Immature natural killer cell (primary cell): Measurements from ENCODE around the gene PRKCE. TPM values are rescaled to one million over a fixed set of nuclear protein-coding genes. Genes with fewer than 3 reads are reported as not detected.
"Not testable (repeated sequence)": the region's sequence is repeated elsewhere in the genome, so short reads cannot be mapped to it uniquely, and the experiment has no call there.

Experiments
- DNase-seq, 3 donors: peaks; one replicate each; pipeline ENCODE4 v3.0.0; 2022; ENCODE audit warnings: mixed read lengths in 1 of 3
- H3K27ac Mint-ChIP-seq, 6 donors: one replicate each; pipeline ENCODE4 v1.8.0; 2020; ENCODE audit warnings: mixed read lengths in 6 of 6, mild to moderate bottlenecking in 5 of 6, inconsistent platforms in 4 of 6, moderate library complexity in 3 of 6
- H3K27me3 Mint-ChIP-seq, 3 donors: one replicate each; pipeline ENCODE4 v1.8.0; 2020 to 2021; ENCODE audit warnings: low read depth in 3 of 3, mild to moderate bottlenecking in 3 of 3, mixed read lengths in 3 of 3, moderate library complexity in 3 of 3, inconsistent platforms in 1 of 3
- H3K36me3 Mint-ChIP-seq, 3 donors: one replicate each; pipeline ENCODE4 v1.8.0; 2020; ENCODE audit warnings: mixed read lengths in 3 of 3, inconsistent platforms in 2 of 3, mild to moderate bottlenecking in 2 of 3
- H3K4me1 Mint-ChIP-seq, 2 donors: one replicate each; pipeline ENCODE4 v1.8.0; 2020; ENCODE audit warnings: inconsistent platforms in 2 of 2, mild to moderate bottlenecking in 2 of 2, mixed read lengths in 2 of 2, moderate library complexity in 1 of 2
- H3K4me3 Mint-ChIP-seq, 5 donors: one replicate each; pipeline ENCODE4 v1.8.0; 2020; ENCODE audit warnings: mild to moderate bottlenecking in 5 of 5, mixed read lengths in 5 of 5, inconsistent platforms in 3 of 5, moderate library complexity in 3 of 5
- H3K9me3 Mint-ChIP-seq, 6 donors: one replicate each; pipeline ENCODE4 v1.8.0; 2020; ENCODE audit warnings: mild to moderate bottlenecking in 6 of 6, mixed read lengths in 6 of 6, inconsistent platforms in 4 of 6, moderate library complexity in 3 of 6
- polyA plus RNA-seq, 3 donors: library from polyadenylated mRNA; unstranded; fragments of 300-500 nt; fragmentation: Illumina TruSeq; gene quantifications; one replicate each; pipeline ENCODE4 v1.2.3, GENCODE V29; 2021

PRKCE gene
- polyA plus RNA-seq, 3 donors from 2014 or later = 1.0 to 3.0 (median 2.5) TPM

DNA sequence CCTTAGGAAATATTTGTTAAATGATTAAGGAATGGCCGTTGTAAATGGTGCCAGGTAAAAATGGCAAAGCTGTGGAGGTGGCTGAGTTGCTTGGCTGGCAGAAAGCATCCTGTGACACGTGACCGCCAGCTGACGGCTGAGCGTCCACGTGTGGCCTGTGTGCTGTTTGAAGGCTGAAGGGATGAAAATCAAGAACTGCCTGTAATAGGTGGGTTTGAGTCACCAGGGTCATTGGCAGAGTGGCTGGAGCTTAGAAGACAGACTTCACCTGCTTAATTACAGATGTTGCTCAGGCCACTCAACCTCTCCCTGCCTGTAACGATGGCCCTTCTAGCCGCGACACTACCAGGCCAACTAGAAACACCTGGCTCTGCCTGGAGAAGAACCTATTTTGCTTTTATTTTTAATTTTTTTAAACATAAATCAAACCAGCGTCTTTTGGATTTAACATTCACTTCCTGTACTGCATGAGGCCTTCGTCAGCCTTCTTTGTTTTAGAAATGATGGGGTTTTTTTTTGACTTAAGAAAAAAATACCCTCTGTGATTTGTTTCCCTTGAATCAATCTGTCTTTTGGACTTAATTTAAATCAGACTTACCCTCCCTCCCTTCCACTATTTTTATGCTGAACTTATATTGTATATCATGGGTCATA lies 206.5 kb downstream of the PRKCE start:
- Mint-ChIP-seq H3K27me3 (no peaks in the 10 kb centered on the region), H3K27ac (no peak overlapping the region), H3K36me3 (no peaks in the 10 kb centered on the region), H3K9me3 (no peaks in the 10 kb centered on the region), H3K4me3 (no peak overlapping the region), H3K4me1 (peaks cover 19 to 31% of the 10 kb centered on the region in 2 donors)
- no peak for DNase-seq

- not testable (repeated sequence) for H3K36me3 Mint-ChIP-seq, DNase-seq, H3K4me3 Mint-ChIP-seq, H3K9me3 Mint-ChIP-seq, H3K27ac Mint-ChIP-seq, H3K27me3 Mint-ChIP-seq
- peaks cover 20 to 32% of the 10 kb centered on the region in 2 donors for H3K4me1 Mint-ChIP-seq
Measured at GRCh38 chr2:45858872-45859271, 207.4 kb downstream of the PRKCE start.

- H3K36me3 Mint-ChIP-seq = no peaks in the 10 kb centered on the region
- H3K9me3 Mint-ChIP-seq = no peaks in the 10 kb centered on the region
- peaks cover 20 to 32% of the 10 kb centered on the region in 2 donors for H3K4me1 Mint-ChIP-seq
- no peak for DNase-seq
- peak overlapping the region in 1 of 6 donors; percentile 47 for H3K27ac Mint-ChIP-seq
- H3K4me3 Mint-ChIP-seq = no peak overlapping the region
- H3K27me3 Mint-ChIP-seq = no peaks in the 10 kb centered on the region
Measured at GRCh38 chr2:45859682-45860081, 208.2 kb downstream of the PRKCE start.

GRCh38 chr2:45860136-45861121 lies 209.0 kb downstream of the PRKCE start:
- Mint-ChIP-seq H3K9me3 (no peaks in the 10 kb centered on the region), H3K36me3 (no peaks in the 10 kb centered on the region), H3K4me1 (peaks cover 20 to 32% of the 10 kb centered on the region in 2 donors), H3K4me3 (peak overlapping the region; percentile 79 to 86 (median 83)), H3K27me3 (no peaks in the 10 kb centered on the region), H3K27ac (peak overlapping the region in 5 of 6 donors; percentile 2 to 78 (median 47))
- DNase-seq = peak; percentile 15 to 28 (median 22)

DNA sequence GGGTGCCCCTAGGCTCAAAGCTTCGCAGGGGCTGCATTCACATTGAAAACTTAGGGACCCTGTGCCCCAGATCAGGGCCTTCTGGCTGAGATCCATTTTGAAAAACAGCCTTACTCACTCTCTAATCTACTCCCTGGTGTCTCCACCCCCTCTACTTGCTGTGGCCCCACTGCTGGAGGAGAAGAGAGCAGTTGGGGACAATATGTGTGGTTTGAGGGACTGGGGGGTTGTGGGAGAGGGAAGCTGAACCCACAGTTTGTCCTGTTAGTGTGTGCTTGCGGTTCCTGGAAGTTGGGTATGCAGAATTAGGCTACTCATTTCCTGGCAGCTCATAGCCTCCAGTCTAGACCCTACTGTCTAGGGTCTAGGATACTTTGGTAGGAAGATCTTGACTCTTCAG lies 211.4 kb downstream of the PRKCE start:
- no peak overlapping the region for H3K27ac Mint-ChIP-seq
- H3K4me3 Mint-ChIP-seq = no peak overlapping the region
- H3K9me3 Mint-ChIP-seq = no peaks in the 10 kb centered on the region
- no peaks in the 10 kb centered on the region for H3K36me3 Mint-ChIP-seq
- peaks cover 1 to 2% (median 2%) of the 10 kb centered on the region in 3 donors for H3K27me3 Mint-ChIP-seq
- no peak for DNase-seq
- peaks cover 20 to 32% of the 10 kb centered on the region in 2 donors for H3K4me1 Mint-ChIP-seq

DNA sequence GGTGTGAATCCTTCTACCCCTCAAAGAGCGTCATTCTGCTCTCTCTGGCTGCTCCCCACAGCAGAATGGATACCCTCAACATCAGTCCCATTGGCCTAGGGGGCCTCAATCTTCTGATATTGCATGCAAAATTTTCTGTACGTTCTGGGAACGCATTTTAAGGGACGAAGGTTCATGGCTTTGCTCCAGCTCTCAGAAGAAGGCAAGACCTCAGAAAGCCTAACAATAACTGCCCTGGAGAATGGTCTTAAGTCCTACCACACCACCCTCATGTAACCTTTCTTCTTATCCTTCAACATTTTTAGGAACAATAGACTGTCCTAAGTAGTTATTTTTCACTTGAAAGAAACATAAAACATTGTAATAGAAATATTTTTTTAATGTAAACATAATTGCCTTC lies 212.6 kb downstream of the PRKCE start:
- Mint-ChIP-seq H3K36me3 (no peaks in the 10 kb centered on the region), H3K27ac (no peak overlapping the region), H3K4me3 (no peak overlapping the region), H3K27me3 (peaks cover 1 to 2% (median 2%) of the 10 kb centered on the region in 3 donors), H3K9me3 (no peaks in the 10 kb centered on the region), H3K4me1 (peaks cover 20 to 32% of the 10 kb centered on the region in 2 donors)
- no peak for DNase-seq

- Mint-ChIP-seq H3K4me1 (peaks cover 5 to 17% of the 10 kb centered on the region in 2 donors), H3K27ac (no peak overlapping the region), H3K9me3 (no peaks in the 10 kb centered on the region), H3K4me3 (no peak overlapping the region), H3K27me3 (peaks cover 2 to 3% (median 2%) of the 10 kb centered on the region in 3 donors), H3K36me3 (no peaks in the 10 kb centered on the region)
- DNase-seq = no peak
Measured at GRCh38 chr2:45867349-45867748, 215.9 kb downstream of the PRKCE start.

GRCh38 chr2:45867800-45868199 lies 216.3 kb downstream of the PRKCE start:
- Mint-ChIP-seq H3K4me1 (peaks cover 5 to 17% of the 10 kb centered on the region in 2 donors), H3K36me3 (no peaks in the 10 kb centered on the region), H3K27ac (no peak overlapping the region), H3K4me3 (no peak overlapping the region), H3K9me3 (no peaks in the 10 kb centered on the region), H3K27me3 (peaks cover 2 to 3% (median 2%) of the 10 kb centered on the region in 3 donors)
- DNase-seq = no peak

DNA sequence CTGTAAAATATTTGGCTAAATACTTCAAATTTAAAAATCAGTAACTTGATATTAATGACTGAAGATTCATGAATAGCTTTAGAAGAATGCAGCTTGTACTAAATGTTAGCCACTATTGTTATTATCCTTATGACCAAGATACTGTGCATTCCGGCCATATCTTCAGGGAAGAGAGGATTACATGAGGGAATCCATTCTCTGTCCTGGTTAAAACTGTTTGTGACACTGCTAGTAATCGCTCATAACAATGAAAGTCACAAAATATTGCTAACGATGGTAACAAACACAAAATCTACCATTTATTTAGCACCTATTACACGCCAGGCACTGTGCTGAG lies 217.7 kb downstream of the PRKCE start:
- no peak for DNase-seq
- H3K36me3 Mint-ChIP-seq = no peaks in the 10 kb centered on the region
- no peak overlapping the region for H3K27ac Mint-ChIP-seq
- no peak overlapping the region for H3K4me3 Mint-ChIP-seq
- peaks cover 2 to 3% (median 2%) of the 10 kb centered on the region in 3 donors for H3K27me3 Mint-ChIP-seq
- peaks cover 1 to 24% of the 10 kb centered on the region in 2 donors for H3K4me1 Mint-ChIP-seq
- H3K9me3 Mint-ChIP-seq = no peaks in the 10 kb centered on the region

- Mint-ChIP-seq H3K27me3 (peaks cover 0 to 2% (median 2%) of the 10 kb centered on the region in 3 donors), H3K9me3 (peaks cover 0 to 6% (median 5%) of the 10 kb centered on the region in 6 donors), H3K27ac (peak overlapping the region in 1 of 6 donors; percentile 38), H3K4me1 (peaks cover 1 to 24% of the 10 kb centered on the region in 2 donors), H3K4me3 (no peak overlapping the region), H3K36me3 (peaks cover 4 to 9% (median 5%) of the 10 kb centered on the region in 3 donors)
- no peak for DNase-seq
Measured at GRCh38 chr2:45871025-45871424, 219.6 kb downstream of the PRKCE start.

GRCh38 chr2:45871541-45871940 lies 220.1 kb downstream of the PRKCE start:
- peaks cover 2 to 12% (median 8%) of the 10 kb centered on the region in 6 donors for H3K9me3 Mint-ChIP-seq
- peaks cover 1 to 24% of the 10 kb centered on the region in 2 donors for H3K4me1 Mint-ChIP-seq
- no peak for DNase-seq
- no peak overlapping the region for H3K4me3 Mint-ChIP-seq
- H3K36me3 Mint-ChIP-seq = peaks cover 9 to 13% (median 10%) of the 10 kb centered on the region in 3 donors
- no peak overlapping the region for H3K27ac Mint-ChIP-seq
- peaks cover 0 to 2% (median 2%) of the 10 kb centered on the region in 3 donors for H3K27me3 Mint-ChIP-seq

DNA sequence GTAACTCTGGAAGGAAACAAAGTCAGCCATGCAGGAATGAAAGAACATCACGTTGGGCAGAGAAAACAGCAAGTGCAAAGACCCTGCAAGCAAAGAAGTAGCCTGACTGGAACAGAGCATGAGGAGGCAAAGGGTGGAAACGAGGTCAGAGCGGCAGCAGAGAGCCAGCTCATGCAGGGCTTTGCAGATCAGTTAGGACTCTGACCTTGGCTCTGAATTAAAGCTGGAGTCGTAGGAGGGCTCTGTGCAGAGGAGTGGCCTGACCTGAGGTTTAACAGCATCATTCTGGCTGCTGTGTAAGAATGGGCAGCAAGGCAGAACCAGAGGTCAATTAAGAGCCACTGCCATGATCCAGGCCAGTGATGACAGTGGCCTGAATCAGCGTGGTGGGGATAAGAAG lies 220.7 kb downstream of the PRKCE start:
- peaks cover 0 to 2% (median 2%) of the 10 kb centered on the region in 3 donors for H3K27me3 Mint-ChIP-seq
- no peak for DNase-seq
- no peak overlapping the region for H3K27ac Mint-ChIP-seq
- H3K36me3 Mint-ChIP-seq = peaks cover 12 to 15% (median 12%) of the 10 kb centered on the region in 3 donors
- peaks cover 5 to 17% (median 12%) of the 10 kb centered on the region in 6 donors for H3K9me3 Mint-ChIP-seq
- peaks cover 1 to 24% of the 10 kb centered on the region in 2 donors for H3K4me1 Mint-ChIP-seq
- no peak overlapping the region for H3K4me3 Mint-ChIP-seq

DNA sequence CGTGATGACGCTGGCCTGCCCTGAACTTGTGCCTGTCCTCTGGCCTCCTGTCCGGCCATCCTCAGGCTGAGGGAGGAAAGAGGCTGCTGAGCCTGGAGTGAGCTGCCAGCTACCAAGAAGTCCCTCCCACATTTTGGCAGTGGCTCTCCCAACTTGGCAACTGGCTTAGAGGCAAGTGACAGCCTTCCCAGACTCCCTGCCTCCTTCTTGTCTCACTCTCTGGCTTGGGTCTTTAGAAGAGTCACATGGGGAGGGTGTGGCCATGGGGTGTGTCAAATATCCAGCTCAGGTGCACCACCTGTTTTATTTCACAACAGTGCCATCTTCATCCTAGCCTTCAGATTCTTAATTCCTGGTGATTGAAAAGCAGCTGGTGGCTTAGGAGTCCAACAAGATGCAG lies 222.9 kb downstream of the PRKCE start:
- Mint-ChIP-seq H3K9me3 (peaks cover 7 to 20% (median 13%) of the 10 kb centered on the region in 6 donors), H3K36me3 (peaks cover 20 to 21% (median 20%) of the 10 kb centered on the region in 3 donors), H3K4me1 (peaks cover 1 to 24% of the 10 kb centered on the region in 2 donors), H3K27me3 (peaks cover 0 to 2% (median 0%) of the 10 kb centered on the region in 3 donors), H3K4me3 (no peak overlapping the region), H3K27ac (no peak overlapping the region)
- DNase-seq = no peak

- H3K27ac Mint-ChIP-seq = no peak overlapping the region
- peaks cover 0 to 17% of the 10 kb centered on the region in 2 donors for H3K4me1 Mint-ChIP-seq
- no peaks in the 10 kb centered on the region for H3K27me3 Mint-ChIP-seq
- DNase-seq = no peak
- H3K4me3 Mint-ChIP-seq = no peak overlapping the region
- H3K9me3 Mint-ChIP-seq = peaks cover 7 to 20% (median 13%) of the 10 kb centered on the region in 6 donors
- peaks cover 20 to 28% (median 20%) of the 10 kb centered on the region in 3 donors for H3K36me3 Mint-ChIP-seq
Measured at GRCh38 chr2:45876611-45877010, 225.1 kb downstream of the PRKCE start.
